Lower leg skin (tissue), 4 donors: ENCODE measurements around the gene HTATIP2. TPM values are rescaled to one million over a fixed set of nuclear protein-coding genes. Genes with fewer than 3 reads are reported as not detected.
"Not testable (repeated sequence)": the region's sequence is repeated elsewhere in the genome, so short reads cannot be mapped to it uniquely, and the experiment has no call there.

Source experiments
- DNase-seq, 2 donors: peaks; one replicate each; pipeline ENCODE4 v3.0.0-alpha.2; 2019; ENCODE audit warnings: low spot score in 2 of 2
- H3K4me3 ChIP-seq: fragments of 200-600 bp; sonication (generic); 2 replicates; pipeline ENCODE4 v1.5.1; 2017; ENCODE audit warnings: mild to moderate bottlenecking, low read depth; ENCODE audit not compliant: poor library complexity, severe bottlenecking
- POLR2A ChIP-seq, 2 donors: fragments of 450-650 bp; IDR thresholded peaks; one replicate each; pipeline ENCODE4 v1.6.1; 2016 to 2017; ENCODE audit warnings: antibody characterized with exemption in 2 of 2, mild to moderate bottlenecking in 1 of 2, moderate library complexity in 1 of 2
- whole genome bisulfite sequencing, 2 donors: methylation state at CpG; one replicate each; pipeline ENCODE4 v1.1.5; 2018; 5-methylcytosine and 5-hydroxymethylcytosine counted together
- intact Hi-C: fragments of 100-400 bp; cut with DNase I; formaldehyde crosslinking; loops from one replicate; pipeline ENCODE4 v1.15.0; 2023; ENCODE audit warnings: low total_unique reads
- total RNA-seq, 4 donors: library from RNA; depleted of rRNA; stranded (reverse); fragments of >200 nt; gene quantifications; one replicate each; pipeline ENCODE4 v1.1.0, GENCODE V29; 2016
- TF ChIP-seq, protein P1 (sequence below), 3 donors: fragments of 450-650 bp; IDR thresholded peaks; one replicate each; pipeline ENCODE4 v1.5.1; 2016; ENCODE audit warnings: antibody characterized with exemption in 3 of 3, mild to moderate bottlenecking in 3 of 3, moderate library complexity in 2 of 3

The HTATIP2 gene
- total RNA-seq, 4 donors from 2014 or later: 41.4 to 63.2 (median 54.9) TPM

DNA sequence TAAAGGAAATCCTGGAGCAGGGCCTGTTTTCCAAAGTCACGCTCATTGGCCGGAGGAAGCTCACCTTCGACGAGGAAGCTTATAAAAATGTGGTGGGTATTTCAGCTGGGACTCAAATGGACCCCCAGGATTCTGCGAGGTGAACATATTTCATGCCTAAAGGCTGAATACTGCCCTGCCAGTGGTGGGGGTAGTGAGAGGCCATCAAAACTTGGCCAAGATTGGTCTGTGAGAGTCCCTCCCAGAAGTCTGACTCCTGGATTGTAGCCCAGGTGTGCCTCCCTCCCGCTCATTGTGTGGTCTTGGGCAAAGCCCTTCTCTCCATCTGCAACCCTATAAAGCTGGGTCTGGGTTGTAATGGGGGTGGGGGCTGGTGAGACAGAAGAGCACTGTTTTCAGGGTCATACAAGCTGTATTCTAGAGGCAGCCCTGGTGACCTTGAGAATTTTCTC is 853 bp downstream of the HTATIP2 start:
- intact Hi-C loops: no loop called here
- H3K4me3 ChIP-seq: peak overlapping the region; percentile 74
- no peak for TF ChIP-seq POLR2A (IDR thresholded peaks at IDR 0.05)
- TF ChIP-seq, protein P1, sequence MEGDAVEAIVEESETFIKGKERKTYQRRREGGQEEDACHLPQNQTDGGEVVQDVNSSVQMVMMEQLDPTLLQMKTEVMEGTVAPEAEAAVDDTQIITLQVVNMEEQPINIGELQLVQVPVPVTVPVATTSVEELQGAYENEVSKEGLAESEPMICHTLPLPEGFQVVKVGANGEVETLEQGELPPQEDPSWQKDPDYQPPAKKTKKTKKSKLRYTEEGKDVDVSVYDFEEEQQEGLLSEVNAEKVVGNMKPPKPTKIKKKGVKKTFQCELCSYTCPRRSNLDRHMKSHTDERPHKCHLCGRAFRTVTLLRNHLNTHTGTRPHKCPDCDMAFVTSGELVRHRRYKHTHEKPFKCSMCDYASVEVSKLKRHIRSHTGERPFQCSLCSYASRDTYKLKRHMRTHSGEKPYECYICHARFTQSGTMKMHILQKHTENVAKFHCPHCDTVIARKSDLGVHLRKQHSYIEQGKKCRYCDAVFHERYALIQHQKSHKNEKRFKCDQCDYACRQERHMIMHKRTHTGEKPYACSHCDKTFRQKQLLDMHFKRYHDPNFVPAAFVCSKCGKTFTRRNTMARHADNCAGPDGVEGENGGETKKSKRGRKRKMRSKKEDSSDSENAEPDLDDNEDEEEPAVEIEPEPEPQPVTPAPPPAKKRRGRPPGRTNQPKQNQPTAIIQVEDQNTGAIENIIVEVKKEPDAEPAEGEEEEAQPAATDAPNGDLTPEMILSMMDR (IDR thresholded peaks at IDR 0.05): no peak
- 15 to 30% methylated on average over 6 of the region's 6 CpGs for WGBS, 2 donors
- DNase-seq: no peak

GRCh38 chr11:20365465-20365864 is 2.0 kb downstream of the HTATIP2 start:
- DNase-seq, H3K4me3 ChIP-seq, intact Hi-C loops: not testable (repeated sequence)
- WGBS, 2 donors: 71 to 86% methylated on average over 6 of the region's 6 CpGs

GRCh38 chr11:20367313-20367948 is 3.9 kb downstream of the HTATIP2 start:
- H3K4me3 ChIP-seq: no peak overlapping the region
- intact Hi-C loops: no loop called here
- TF ChIP-seq, protein P1 (IDR thresholded peaks at IDR 0.05): no peak
- no peak for TF ChIP-seq POLR2A (IDR thresholded peaks at IDR 0.05)
- DNase-seq: peak in 1 of 2 donors; percentile 55
- 32 to 39% methylated on average over 9 of the region's 9 CpGs for WGBS, 2 donors

DNA sequence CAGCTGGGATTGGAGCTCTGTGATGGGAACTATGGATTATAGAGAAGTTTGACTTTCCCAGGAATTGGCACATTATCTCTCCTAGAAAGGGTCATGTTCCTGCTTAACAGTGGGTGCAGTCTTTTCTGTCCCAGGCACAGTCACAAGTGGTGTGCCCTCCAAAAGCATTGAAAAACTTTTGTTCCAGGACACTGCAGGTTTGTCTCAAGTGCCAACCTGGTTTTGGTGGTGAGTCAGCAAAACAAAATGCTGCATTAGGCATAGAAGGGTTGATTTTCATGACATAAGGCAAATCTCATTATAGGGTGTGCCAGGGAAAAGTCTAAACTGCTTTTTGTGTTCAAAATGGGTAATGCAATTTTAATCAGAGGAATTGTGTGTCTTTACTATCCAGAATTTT is 4.9 kb downstream of the HTATIP2 start:
- TF ChIP-seq, protein P1 (IDR thresholded peaks at IDR 0.05): no peak
- no peak for TF ChIP-seq POLR2A (IDR thresholded peaks at IDR 0.05)
- no peak overlapping the region for H3K4me3 ChIP-seq
- DNase-seq: no peak
- intact Hi-C loops: no loop called here

DNA sequence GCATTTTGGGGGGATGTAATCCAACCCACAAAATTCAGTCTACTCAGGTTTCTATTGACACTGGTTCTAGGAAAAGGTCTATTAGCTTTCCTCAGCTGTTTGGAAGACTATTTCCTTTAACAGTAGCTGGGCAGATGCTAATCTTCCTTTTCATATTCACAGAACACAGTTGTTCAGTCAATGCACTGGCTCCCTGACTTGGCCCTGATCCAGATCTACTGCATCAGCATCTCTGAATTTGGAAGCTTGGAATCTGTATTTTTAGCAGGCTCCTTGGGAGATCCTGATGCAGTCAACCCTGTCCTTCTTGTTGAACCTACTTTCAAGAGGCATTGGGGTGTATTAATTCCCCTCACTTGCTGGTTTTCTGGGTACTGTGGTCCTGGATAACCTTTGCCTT is 6.3 kb downstream of the HTATIP2 start:
- TF ChIP-seq POLR2A (IDR thresholded peaks at IDR 0.05): no peak
- TF ChIP-seq, protein P1 (IDR thresholded peaks at IDR 0.05): no peak

DNA sequence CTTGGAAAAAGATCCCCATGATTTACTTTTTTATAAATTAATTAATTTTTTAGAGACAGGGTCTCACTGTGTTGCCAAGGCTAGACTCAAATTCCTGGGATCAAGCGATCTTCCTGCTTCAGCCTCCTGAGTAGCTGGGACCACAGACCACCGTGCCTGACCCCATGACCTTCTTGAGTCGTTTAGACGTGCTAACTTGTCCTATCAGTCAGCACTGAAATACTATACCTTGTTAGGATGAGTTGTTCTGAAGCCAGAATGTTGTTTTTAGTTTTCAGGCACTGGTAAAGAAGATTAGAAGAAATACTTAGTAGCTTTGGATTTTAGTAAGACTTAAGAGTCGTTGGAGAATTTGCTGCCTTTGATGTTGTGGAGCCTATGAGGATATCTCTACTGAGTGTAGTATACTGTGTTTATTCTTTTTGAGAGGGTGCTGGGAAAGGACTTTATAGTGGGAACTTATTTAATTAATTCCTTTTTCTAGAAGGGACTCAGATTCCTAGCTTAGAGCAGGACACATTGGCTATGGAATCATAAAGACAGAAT is 8.6 kb downstream of the HTATIP2 start:
- TF ChIP-seq POLR2A (IDR thresholded peaks at IDR 0.05): no peak
- TF ChIP-seq, protein P1 (IDR thresholded peaks at IDR 0.05): no peak
- 72 to 77% methylated on average over 5 of the region's 5 CpGs for WGBS, 2 donors
- H3K4me3 ChIP-seq: no peak overlapping the region
- intact Hi-C loops: no loop called here
- no peak for DNase-seq

More for the DNA sequence above, 6.3 kb downstream of the HTATIP2 start:
- DNase-seq: no peak
- H3K4me3 ChIP-seq: no peak overlapping the region
- intact Hi-C loops: no loop called here
